Activated CD8-positive, alpha-beta T cell treated with anti-CD3 and anti-CD28 coated beads for 36 hours (primary cell): ENCODE measurements around the gene SMO. TPM values are rescaled to one million over a fixed set of nuclear protein-coding genes. Genes with fewer than 3 reads are reported as not detected.

Experiments used
- ATAC-seq: fragments of 200-7000 bp; cut with Tn5 transposase; one replicate; pipeline ENCODE4 v1.10.0; 2021; ENCODE audit warnings: mild to moderate bottlenecking, moderate library complexity
- CTCF ChIA-PET: fragments of 350-600 bp; sonication (Branson Sonifier 250); formaldehyde crosslinking; loops from one replicate; lab custom pipeline; 2021; ENCODE audit warnings: antibody characterized with exemption; lab: Charles Lee
- POLR2A ChIA-PET: fragments of 350-600 bp; sonication (Branson Sonifier 250); formaldehyde crosslinking; loops from one replicate; lab custom pipeline; 2021; ENCODE audit warnings: antibody characterized with exemption; lab: Charles Lee
- DNase-seq: peaks from one replicate; pipeline ENCODE4 v3.0.0-alpha.2; 2020
- H3K27ac Mint-ChIP-seq: one replicate; pipeline ENCODE4 v1.8.0; 2021; ENCODE audit warnings: mild to moderate bottlenecking, mixed read lengths
- H3K27me3 Mint-ChIP-seq: one replicate; pipeline ENCODE4 v1.8.0; 2021; ENCODE audit warnings: mixed read lengths
- H3K36me3 Mint-ChIP-seq: one replicate; pipeline ENCODE4 v1.8.0; 2021; ENCODE audit warnings: low read depth, mixed read lengths
- H3K4me1 Mint-ChIP-seq: one replicate; pipeline ENCODE4 v1.8.0; 2021; ENCODE audit warnings: low read depth, mixed read lengths
- H3K4me3 Mint-ChIP-seq: one replicate; pipeline ENCODE4 v1.8.0; 2021; ENCODE audit warnings: mild to moderate bottlenecking, moderate library complexity, mixed read lengths
- H3K9me3 Mint-ChIP-seq: one replicate; pipeline ENCODE4 v1.8.0; 2021; ENCODE audit warnings: mixed read lengths
- intact Hi-C: fragments of 100-400 bp; cut with micrococcal nuclease; formaldehyde crosslinking; loops from one replicate; pipeline ENCODE4 v1.10.0; 2022
- total RNA-seq, 2 experiments: library from RNA; stranded (reverse); gene quantifications; one replicate each; pipeline ENCODE4 v1.2.3, GENCODE V29; 2021
- TF ChIP-seq, protein P1 (sequence below): fragments of 200-600 bp; IDR thresholded peaks from one replicate; pipeline ENCODE4 v1.8.0; 2022; ENCODE audit warnings: antibody characterized with exemption, mild to moderate bottlenecking

The SMO gene
- total RNA-seq, 2 experiments from 2014 or later = 0.81 to 1.7 TPM

DNA sequence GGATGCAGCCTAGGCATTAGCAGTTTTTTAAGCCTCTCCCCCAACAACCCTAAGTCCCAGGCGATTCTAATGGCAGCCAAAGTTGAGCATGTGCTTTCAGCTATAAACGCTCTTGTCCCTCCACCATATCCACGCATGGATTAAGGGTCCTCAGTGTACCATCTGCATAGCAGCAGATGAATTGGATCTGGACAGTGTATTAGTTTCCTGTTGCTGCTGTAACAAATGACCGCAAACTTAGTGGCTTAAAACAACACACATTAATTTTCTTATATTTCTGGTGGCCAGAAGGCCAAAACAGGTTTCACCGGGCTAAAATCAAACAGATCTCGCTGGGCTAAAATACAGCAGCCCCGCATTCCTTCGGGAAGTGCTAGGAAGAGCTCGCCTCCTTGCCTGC lies 30.8 kb upstream of the SMO start:
- ChIA-PET CTCF (interaction anchor here (1.1 kb wide), 1 partner anchor 60 kb away, joined by 3 read pairs; no protein-coding TSS in a partner anchor), POLR2A (no interaction called here)
- H3K4me3 Mint-ChIP-seq = no peak overlapping the region
- DNase-seq (no peak), ATAC-seq (no peak)
- no peaks in the 10 kb centered on the region for H3K9me3 Mint-ChIP-seq
- no peak overlapping the region for H3K27ac Mint-ChIP-seq
- intact Hi-C loops = no loop called here
- no peaks in the 10 kb centered on the region for H3K36me3 Mint-ChIP-seq
- no peaks in the 10 kb centered on the region for H3K4me1 Mint-ChIP-seq
- no peaks in the 10 kb centered on the region for H3K27me3 Mint-ChIP-seq
- TF ChIP-seq, protein P1, sequence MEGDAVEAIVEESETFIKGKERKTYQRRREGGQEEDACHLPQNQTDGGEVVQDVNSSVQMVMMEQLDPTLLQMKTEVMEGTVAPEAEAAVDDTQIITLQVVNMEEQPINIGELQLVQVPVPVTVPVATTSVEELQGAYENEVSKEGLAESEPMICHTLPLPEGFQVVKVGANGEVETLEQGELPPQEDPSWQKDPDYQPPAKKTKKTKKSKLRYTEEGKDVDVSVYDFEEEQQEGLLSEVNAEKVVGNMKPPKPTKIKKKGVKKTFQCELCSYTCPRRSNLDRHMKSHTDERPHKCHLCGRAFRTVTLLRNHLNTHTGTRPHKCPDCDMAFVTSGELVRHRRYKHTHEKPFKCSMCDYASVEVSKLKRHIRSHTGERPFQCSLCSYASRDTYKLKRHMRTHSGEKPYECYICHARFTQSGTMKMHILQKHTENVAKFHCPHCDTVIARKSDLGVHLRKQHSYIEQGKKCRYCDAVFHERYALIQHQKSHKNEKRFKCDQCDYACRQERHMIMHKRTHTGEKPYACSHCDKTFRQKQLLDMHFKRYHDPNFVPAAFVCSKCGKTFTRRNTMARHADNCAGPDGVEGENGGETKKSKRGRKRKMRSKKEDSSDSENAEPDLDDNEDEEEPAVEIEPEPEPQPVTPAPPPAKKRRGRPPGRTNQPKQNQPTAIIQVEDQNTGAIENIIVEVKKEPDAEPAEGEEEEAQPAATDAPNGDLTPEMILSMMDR = no peak

DNA sequence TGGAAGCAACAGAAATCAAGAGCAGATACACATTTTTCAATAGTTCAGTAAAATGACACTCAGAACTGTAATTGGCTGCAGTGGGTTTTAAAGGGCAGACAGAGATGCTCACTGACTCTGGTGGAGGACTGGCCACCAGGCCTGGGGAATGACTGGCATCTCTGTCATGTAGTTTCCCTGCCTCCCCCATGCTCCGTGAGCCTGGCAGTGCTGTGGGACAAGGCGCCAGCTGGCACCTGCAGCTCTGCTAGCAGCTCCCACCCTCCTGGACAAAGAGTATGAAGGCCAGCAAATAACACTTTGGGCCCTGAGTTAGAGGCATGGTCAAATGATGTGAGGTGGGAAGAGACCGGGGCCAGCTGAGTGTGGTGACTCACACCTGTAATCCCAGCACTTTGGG lies 28.9 kb upstream of the SMO start:
- Mint-ChIP-seq H3K27ac (no peak overlapping the region), H3K36me3 (no peaks in the 10 kb centered on the region), H3K9me3 (no peaks in the 10 kb centered on the region), H3K4me3 (no peak overlapping the region), H3K4me1 (no peaks in the 10 kb centered on the region), H3K27me3 (no peaks in the 10 kb centered on the region)
- no peak for DNase-seq
- ChIA-PET POLR2A (interaction anchor here (0.7 kb wide), 1 partner anchor 23 kb away, joined by 3 read pairs; no protein-coding TSS in a partner anchor), CTCF (interaction anchor here (12.1 kb wide), 1 partner anchor 51 kb away, joined by 198 read pairs; no protein-coding TSS in a partner anchor)
- TF ChIP-seq, protein P1 = no peak
- intact Hi-C loops = no loop called here
- no peak for ATAC-seq

DNA sequence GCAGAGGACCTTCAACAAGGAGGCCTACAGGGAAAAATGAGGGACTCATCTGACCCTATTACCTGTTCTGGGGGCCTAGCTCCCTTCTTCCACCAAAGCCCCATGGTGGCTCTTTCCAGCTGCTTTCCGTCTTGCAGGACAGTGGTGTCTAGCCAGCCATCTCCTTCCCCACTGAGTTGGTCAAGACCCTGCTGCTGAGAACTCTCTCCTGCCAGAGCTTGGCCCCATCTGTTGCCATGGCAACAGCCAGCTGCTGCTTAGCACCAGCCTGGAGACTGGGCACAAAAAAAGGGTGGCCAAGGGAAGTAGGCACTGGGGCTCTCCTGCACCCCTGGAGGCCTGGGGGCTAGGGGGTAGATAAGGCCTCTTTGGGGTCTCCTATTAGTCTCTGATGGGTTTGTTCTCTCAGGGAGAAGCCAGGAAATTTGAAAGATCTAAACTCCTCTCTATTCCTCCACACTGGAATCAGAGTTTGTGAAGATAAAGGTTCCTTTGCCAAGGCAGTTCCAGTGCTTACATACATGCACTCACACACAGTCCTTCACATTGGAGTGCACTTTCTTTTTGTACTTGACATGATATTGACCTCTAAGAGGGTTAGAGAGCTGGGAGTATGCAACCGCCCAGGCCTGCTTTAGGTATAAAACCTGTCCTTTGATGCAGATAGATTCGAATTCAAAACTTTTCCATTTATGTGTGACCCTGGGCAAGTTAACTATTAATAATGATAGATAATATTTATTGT lies 28.1 kb upstream of the SMO start:
- intact Hi-C loops = no loop called here
- ChIA-PET POLR2A (interaction anchor here (0.7 kb wide), 1 partner anchor 24 kb away, joined by 3 read pairs; no protein-coding TSS in a partner anchor), CTCF (interaction anchor here (12.1 kb wide), 1 partner anchor 50 kb away, joined by 198 read pairs; no protein-coding TSS in a partner anchor)
- ATAC-seq = no peak
- no peaks in the 10 kb centered on the region for H3K27me3 Mint-ChIP-seq
- no peaks in the 10 kb centered on the region for H3K4me1 Mint-ChIP-seq
- H3K27ac Mint-ChIP-seq = no peak overlapping the region
- TF ChIP-seq, protein P1 = no peak
- no peaks in the 10 kb centered on the region for H3K9me3 Mint-ChIP-seq
- H3K4me3 Mint-ChIP-seq = no peak overlapping the region
- peaks cover 4% of the 10 kb centered on the region for H3K36me3 Mint-ChIP-seq
- DNase-seq = no peak

DNA sequence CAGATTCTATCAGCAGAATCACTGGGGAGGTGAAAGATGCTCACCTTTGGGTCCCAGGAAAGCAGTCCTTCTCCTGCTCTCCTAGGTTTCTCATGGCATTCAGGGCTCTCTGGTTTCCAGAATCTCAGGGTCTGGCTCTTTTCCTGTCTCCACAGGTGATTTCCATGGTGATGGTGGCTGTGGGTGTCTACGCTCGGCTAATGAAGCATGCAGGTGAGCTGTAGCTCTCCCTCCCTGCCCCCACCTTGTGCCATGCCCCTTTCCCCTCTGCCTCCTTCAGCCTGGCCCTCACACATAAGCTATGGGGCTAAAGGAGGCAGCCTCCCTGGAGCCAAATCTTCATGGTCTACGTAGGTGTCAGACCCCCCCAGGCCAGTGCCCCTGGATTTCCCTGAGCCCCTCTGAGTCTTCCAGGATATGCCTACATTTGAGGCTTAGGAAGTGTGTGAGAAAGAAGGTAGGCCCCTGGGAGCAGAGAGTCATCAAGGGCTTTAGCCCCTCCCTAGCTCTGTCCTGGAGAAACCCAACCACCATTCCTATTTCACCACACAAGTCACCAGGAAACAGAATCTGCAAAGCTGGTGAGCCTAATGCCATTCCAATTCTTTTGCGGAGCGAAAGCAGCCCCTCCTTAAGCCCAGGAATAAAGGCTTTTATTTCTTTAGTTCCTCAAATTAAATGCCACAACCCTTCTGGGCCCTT lies 26.8 kb upstream of the SMO start:
- CTCF ChIA-PET = interaction anchor here (2.6 to 12.1 kb wide), 2 partner anchors 49 to 67 kb away, joined by 9 to 198 read pairs; no protein-coding TSS in a partner anchor
- intact Hi-C loops = no loop called here
- TF ChIP-seq, protein P1 = no peak
- H3K27me3 Mint-ChIP-seq = no peaks in the 10 kb centered on the region
- H3K4me1 Mint-ChIP-seq = peaks cover 2% of the 10 kb centered on the region
- no peak for ATAC-seq
- H3K4me3 Mint-ChIP-seq = no peak overlapping the region
- POLR2A ChIA-PET = no interaction called here
- no peak overlapping the region for H3K27ac Mint-ChIP-seq
- H3K9me3 Mint-ChIP-seq = no peaks in the 10 kb centered on the region
- DNase-seq = no peak
- H3K36me3 Mint-ChIP-seq = peaks cover 4% of the 10 kb centered on the region
